Globus pallidus (tissue), 1 donor: ENCODE data around the gene GET4.

ENCODE experiments used
- DNase-seq: peaks from one replicate; pipeline ENCODE4 v3.0.0-alpha.2; 2015; ENCODE audit warnings: low spot score

GET4 gene

GRCh38 chr7:876077-876971 lies at the start of gene GET4:
Gene GET4 (plus strand): TSS chr7:876554. CDS start chr7:876646, 92 bp downstream.
- peak; percentile 95 for DNase-seq

GRCh38 chr7:828793-829561 lies 47.4 kb upstream of the GET4 start:
- no peak for DNase-seq

GRCh38 chr7:830069-830468 lies 46.3 kb upstream of the GET4 start:
- no peak for DNase-seq

GRCh38 chr7:831596-832166 lies 44.7 kb upstream of the GET4 start:
- DNase-seq = no peak

GRCh38 chr7:832167-832967 lies 44.0 kb upstream of the GET4 start, which contains the start of gene SUN1:
Gene SUN1 (plus strand): TSS chr7:832476. CDS start chr7:832525, 49 bp downstream.
- DNase-seq = no peak

GRCh38 chr7:832968-833424 lies 43.4 kb upstream of the GET4 start:
- DNase-seq = no peak

GRCh38 chr7:833601-834258 lies 42.6 kb upstream of the GET4 start:
- no peak for DNase-seq

- no peak for DNase-seq
These were observed 42.1 kb upstream of the GET4 start for GRCh38 chr7:834277-834676.

- DNase-seq = no peak
These were observed 41.3 kb upstream of the GET4 start for GRCh38 chr7:835021-835420.

GRCh38 chr7:835485-836401 lies 40.6 kb upstream of the GET4 start:
- DNase-seq = no peak

GRCh38 chr7:836429-836828 lies 39.9 kb upstream of the GET4 start:
- no peak for DNase-seq

- DNase-seq = no peak
These were observed 39.4 kb upstream of the GET4 start for GRCh38 chr7:837001-837400.

- no peak for DNase-seq
These were observed 36.3 kb upstream of the GET4 start for GRCh38 chr7:840001-840600.

- DNase-seq = no peak
These were observed 34.4 kb upstream of the GET4 start for GRCh38 chr7:841943-842342.

GRCh38 chr7:842431-843031 lies 33.8 kb upstream of the GET4 start:
- peak; percentile 29 for DNase-seq

GRCh38 chr7:843230-843629 lies 33.1 kb upstream of the GET4 start:
- no peak for DNase-seq

- DNase-seq = no peak
These were observed 32.3 kb upstream of the GET4 start for GRCh38 chr7:844043-844442.

GRCh38 chr7:844514-844913 lies 31.8 kb upstream of the GET4 start:
- no peak for DNase-seq

GRCh38 chr7:845091-845490 lies 31.3 kb upstream of the GET4 start:
- no peak for DNase-seq
